Measurements from ENCODE around the gene TF.

The TF gene

DNA sequence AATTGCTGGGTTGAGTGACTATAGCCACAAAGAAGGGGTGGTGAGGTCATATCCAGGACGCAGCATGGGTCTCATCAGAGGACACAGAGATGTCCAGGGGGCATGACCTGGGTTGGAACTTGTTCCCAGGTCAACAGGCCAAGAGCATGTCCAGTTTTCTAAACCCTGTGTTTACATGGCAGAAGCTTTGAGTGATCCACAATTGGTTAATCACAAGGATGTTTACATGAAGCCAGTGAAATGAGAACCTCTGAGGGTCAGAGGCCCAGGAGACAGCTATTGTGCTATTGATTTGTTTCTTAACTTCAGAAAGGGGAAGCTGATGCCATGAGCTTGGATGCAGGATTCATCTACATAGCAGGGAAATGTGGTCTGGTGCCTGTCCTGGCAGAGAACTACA, 42.3 kb upstream of the TF start:
- H3K36me3 ChIP-seq (ENCODE audit: control insufficient read depth in 4 of 4, insufficient read depth in 4 of 4, low read length in 3 of 4), result no peaks in the 10 kb centered on the region
- no peaks in the 10 kb centered on the region for H3K4me1 ChIP-seq (ENCODE audit: control extremely low read depth in 1 of 4, control insufficient read depth in 4 of 4, insufficient read depth in 4 of 4, low read length in 3 of 4)
- peaks cover 0 to 10% (median 2%) of the 10 kb centered on the region in 5 experiments for H3K27me3 ChIP-seq (replicated peaks in 2 of 5; ENCODE audit: control insufficient read depth in 4 of 5, insufficient read depth in 5 of 5, low read length in 4 of 5)
- DNase-seq, result no peak
- 100% methylated on average over 1 of the region's 1 CpG for WGBS (ENCODE audit: insufficient coverage)
- CTCF ChIA-PET, result no interaction called here
- POLR2A ChIA-PET, result interaction anchor here (0.6 kb wide), 1 partner anchor 215 kb away, joined by 5 read pairs; no protein-coding TSS in a partner anchor
- no peaks in the 10 kb centered on the region for H3K9me3 ChIP-seq (ENCODE audit: control extremely low read depth in 1 of 5, control insufficient read depth in 4 of 5, insufficient read depth in 2 of 5, low read depth in 1 of 5, low read length in 4 of 5)
- no peak overlapping the region for H3K4me3 ChIP-seq (ENCODE audit: control insufficient read depth in 1 of 7, extremely low read depth in 1 of 7, insufficient read depth in 4 of 7, low read depth in 2 of 7, low read length in 6 of 7)
- H3K27ac ChIP-seq (ENCODE audit: insufficient read depth in 1 of 2, low read depth in 1 of 2, low read length in 2 of 2, poor library complexity in 1 of 2, severe bottlenecking in 2 of 2), result no peak overlapping the region

GRCh38 chr3:133706033-133706432, 40.2 kb upstream of the TF start:
- peaks cover 0 to 10% (median 2%) of the 10 kb centered on the region in 5 experiments for H3K27me3 ChIP-seq (replicated peaks in 2 of 5; ENCODE audit: control insufficient read depth in 4 of 5, insufficient read depth in 5 of 5, low read length in 4 of 5)
- WGBS (ENCODE audit: insufficient coverage), result 92% methylated on average over 2 of the region's 4 CpGs

DNA sequence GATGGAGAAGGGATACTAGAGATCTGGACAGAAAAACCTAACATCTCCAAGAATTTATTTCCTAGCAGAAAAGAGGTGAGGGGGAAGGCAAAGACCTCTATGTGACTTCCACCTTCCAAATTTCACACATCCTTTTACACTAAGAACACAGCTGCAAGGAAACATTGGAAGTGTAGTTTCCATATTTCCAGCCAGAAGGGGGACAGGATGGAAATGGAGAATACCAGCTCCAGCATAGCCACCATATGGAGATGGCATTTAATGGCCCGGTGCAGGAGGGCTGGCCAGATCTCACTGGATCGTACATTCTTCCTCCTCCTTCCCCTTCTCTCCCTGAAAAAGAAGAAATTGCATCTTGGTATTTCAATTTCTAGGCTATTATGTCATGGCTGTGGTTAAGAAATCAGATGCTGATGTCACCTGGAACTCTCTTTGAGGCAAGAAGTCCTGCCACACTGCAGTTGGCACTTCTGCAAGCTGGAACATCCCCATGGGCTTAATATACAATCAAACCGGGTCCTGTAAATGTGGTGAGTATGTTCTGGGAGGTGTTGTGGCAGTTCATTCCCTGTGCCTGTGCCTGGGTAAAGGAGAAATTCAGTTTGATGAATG, 36.9 kb upstream of the TF start:
- no peak overlapping the region for H3K4me3 ChIP-seq (ENCODE audit: control insufficient read depth in 1 of 7, extremely low read depth in 1 of 7, insufficient read depth in 4 of 7, low read depth in 2 of 7, low read length in 6 of 7)
- CTCF ChIA-PET, result interaction anchor here (1.9 kb wide), 1 partner anchor 9 kb away, joined by 8 read pairs; no protein-coding TSS in a partner anchor
- 100% methylated on average over 1 of the region's 3 CpGs for WGBS (ENCODE audit: insufficient coverage)
- no peaks in the 10 kb centered on the region for H3K9me3 ChIP-seq (ENCODE audit: control extremely low read depth in 1 of 5, control insufficient read depth in 4 of 5, insufficient read depth in 2 of 5, low read depth in 1 of 5, low read length in 4 of 5)
- POLR2A ChIA-PET, result interaction anchor here (0.7 kb wide), 1 partner anchor 33 kb away, joined by 3 read pairs; no protein-coding TSS in a partner anchor
- no peak overlapping the region for H3K27ac ChIP-seq (ENCODE audit: insufficient read depth in 1 of 2, low read depth in 1 of 2, low read length in 2 of 2, poor library complexity in 1 of 2, severe bottlenecking in 2 of 2)
- no peak for DNase-seq
- H3K36me3 ChIP-seq (ENCODE audit: control insufficient read depth in 4 of 4, insufficient read depth in 4 of 4, low read length in 3 of 4), result no peaks in the 10 kb centered on the region
- peaks cover 0 to 10% (median 2%) of the 10 kb centered on the region in 5 experiments for H3K27me3 ChIP-seq (replicated peaks in 2 of 5; ENCODE audit: control insufficient read depth in 4 of 5, insufficient read depth in 5 of 5, low read length in 4 of 5)
- no peaks in the 10 kb centered on the region for H3K4me1 ChIP-seq (ENCODE audit: control extremely low read depth in 1 of 4, control insufficient read depth in 4 of 4, insufficient read depth in 4 of 4, low read length in 3 of 4)

More at GRCh38 chr3:133706033-133706432, 40.2 kb upstream of the TF start:
- CTCF ChIA-PET, result no interaction called here
- no peak overlapping the region for H3K27ac ChIP-seq (ENCODE audit: insufficient read depth in 1 of 2, low read depth in 1 of 2, low read length in 2 of 2, poor library complexity in 1 of 2, severe bottlenecking in 2 of 2)
- no peaks in the 10 kb centered on the region for H3K4me1 ChIP-seq (ENCODE audit: control extremely low read depth in 1 of 4, control insufficient read depth in 4 of 4, insufficient read depth in 4 of 4, low read length in 3 of 4)
- H3K4me3 ChIP-seq (ENCODE audit: control insufficient read depth in 1 of 7, extremely low read depth in 1 of 7, insufficient read depth in 4 of 7, low read depth in 2 of 7, low read length in 6 of 7), result no peak overlapping the region
- no peaks in the 10 kb centered on the region for H3K36me3 ChIP-seq (ENCODE audit: control insufficient read depth in 4 of 4, insufficient read depth in 4 of 4, low read length in 3 of 4)
- no peaks in the 10 kb centered on the region for H3K9me3 ChIP-seq (ENCODE audit: control extremely low read depth in 1 of 5, control insufficient read depth in 4 of 5, insufficient read depth in 2 of 5, low read depth in 1 of 5, low read length in 4 of 5)
- DNase-seq, result no peak
- POLR2A ChIA-PET, result no interaction called here

DNA sequence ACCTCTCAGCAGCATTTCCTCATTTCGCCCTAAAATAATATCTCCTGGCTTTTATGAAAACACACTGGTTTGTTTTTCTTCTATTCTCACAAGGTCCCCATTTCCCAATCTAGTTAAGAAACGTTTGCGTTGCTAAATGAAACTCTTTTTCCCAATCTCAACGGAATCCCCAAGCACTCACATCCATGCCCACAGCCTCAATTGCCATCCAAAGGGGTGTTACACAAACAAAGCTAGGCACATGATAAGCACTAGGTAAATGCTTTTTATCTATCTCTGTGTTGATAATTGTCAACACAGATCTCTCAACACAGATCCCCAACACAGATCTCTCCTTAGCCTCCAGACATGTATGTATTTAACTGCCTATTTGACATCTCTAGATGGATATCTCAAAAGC, 35.2 kb upstream of the TF start:
- Histone ChIP-seq H3K36me3 (ENCODE audit: control insufficient read depth in 4 of 4, insufficient read depth in 4 of 4, low read length in 3 of 4) (no peaks in the 10 kb centered on the region), H3K27me3 (replicated peaks in 2 of 5; ENCODE audit: control insufficient read depth in 4 of 5, insufficient read depth in 5 of 5, low read length in 4 of 5) (peaks cover 0 to 10% (median 2%) of the 10 kb centered on the region in 5 experiments), H3K9me3 (ENCODE audit: control extremely low read depth in 1 of 5, control insufficient read depth in 4 of 5, insufficient read depth in 2 of 5, low read depth in 1 of 5, low read length in 4 of 5) (no peaks in the 10 kb centered on the region), H3K4me3 (ENCODE audit: control insufficient read depth in 1 of 7, extremely low read depth in 1 of 7, insufficient read depth in 4 of 7, low read depth in 2 of 7, low read length in 6 of 7) (no peak overlapping the region), H3K4me1 (ENCODE audit: control extremely low read depth in 1 of 4, control insufficient read depth in 4 of 4, insufficient read depth in 4 of 4, low read length in 3 of 4) (no peaks in the 10 kb centered on the region), H3K27ac (ENCODE audit: insufficient read depth in 1 of 2, low read depth in 1 of 2, low read length in 2 of 2, poor library complexity in 1 of 2, severe bottlenecking in 2 of 2) (no peak overlapping the region)
- WGBS (ENCODE audit: insufficient coverage), result 68% methylated on average over 4 of the region's 4 CpGs
- DNase-seq, result no peak
- ChIA-PET POLR2A (no interaction called here), CTCF (no interaction called here)

DNA sequence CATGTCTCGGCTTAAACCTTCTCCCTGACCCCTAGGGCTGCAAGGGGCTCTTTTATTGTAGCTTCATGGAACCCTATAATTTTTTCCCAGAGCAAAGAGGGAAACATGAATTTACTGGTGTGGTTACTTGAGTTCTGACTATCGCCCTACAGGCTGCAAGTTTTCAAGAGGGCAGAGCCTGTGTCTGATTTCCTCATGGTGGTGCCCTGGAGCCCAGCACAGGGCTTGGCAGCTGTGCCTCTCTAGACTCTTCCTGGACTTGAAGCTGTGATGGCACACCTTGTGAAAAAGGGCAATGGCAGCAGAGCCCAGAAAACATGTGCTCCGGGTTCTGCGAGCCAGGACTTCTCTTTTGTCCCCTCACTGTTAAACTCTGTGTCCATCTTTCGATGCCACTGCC, 34.2 kb upstream of the TF start:
- Histone ChIP-seq H3K36me3 (ENCODE audit: control insufficient read depth in 4 of 4, insufficient read depth in 4 of 4, low read length in 3 of 4) (no peaks in the 10 kb centered on the region), H3K4me1 (ENCODE audit: control extremely low read depth in 1 of 4, control insufficient read depth in 4 of 4, insufficient read depth in 4 of 4, low read length in 3 of 4) (no peaks in the 10 kb centered on the region), H3K9me3 (ENCODE audit: control extremely low read depth in 1 of 5, control insufficient read depth in 4 of 5, insufficient read depth in 2 of 5, low read depth in 1 of 5, low read length in 4 of 5) (no peaks in the 10 kb centered on the region), H3K4me3 (ENCODE audit: control insufficient read depth in 1 of 7, extremely low read depth in 1 of 7, insufficient read depth in 4 of 7, low read depth in 2 of 7, low read length in 6 of 7) (no peak overlapping the region), H3K27me3 (replicated peaks in 2 of 5; ENCODE audit: control insufficient read depth in 4 of 5, insufficient read depth in 5 of 5, low read length in 4 of 5) (peaks cover 0 to 7% (median 2%) of the 10 kb centered on the region in 5 experiments), H3K27ac (ENCODE audit: insufficient read depth in 1 of 2, low read depth in 1 of 2, low read length in 2 of 2, poor library complexity in 1 of 2, severe bottlenecking in 2 of 2) (no peak overlapping the region)
- DNase-seq, result no peak
- ChIA-PET CTCF (no interaction called here), POLR2A (no interaction called here)
- 100% methylated on average over 4 of the region's 5 CpGs for WGBS (ENCODE audit: insufficient coverage)

DNA sequence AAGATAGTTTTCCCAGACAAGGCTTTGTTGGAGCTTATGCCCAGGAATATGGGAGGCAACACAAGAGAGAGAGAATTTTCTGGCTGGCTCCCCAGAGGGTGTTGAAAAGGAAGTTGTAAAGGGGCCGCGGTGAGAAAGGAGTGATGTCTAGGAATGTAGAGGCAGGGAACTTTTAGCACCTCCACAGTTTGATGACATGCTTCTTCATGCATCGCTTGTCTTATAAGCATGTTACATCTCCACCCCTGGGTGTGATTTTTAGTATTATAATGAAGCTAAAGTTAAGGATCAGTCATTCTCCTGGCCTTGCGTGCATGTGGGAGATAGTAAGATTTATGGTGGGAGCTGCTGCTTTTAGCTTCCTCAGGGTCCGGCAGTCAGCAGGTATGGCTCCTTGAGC, 32.8 kb upstream of the TF start:
- peaks cover 0 to 5% (median 0%) of the 10 kb centered on the region in 5 experiments for H3K27me3 ChIP-seq (replicated peaks in 2 of 5; ENCODE audit: control insufficient read depth in 4 of 5, insufficient read depth in 5 of 5, low read length in 4 of 5)
- 92% methylated on average over 4 of the region's 5 CpGs for WGBS (ENCODE audit: insufficient coverage)
- no peak overlapping the region for H3K27ac ChIP-seq (ENCODE audit: insufficient read depth in 1 of 2, low read depth in 1 of 2, low read length in 2 of 2, poor library complexity in 1 of 2, severe bottlenecking in 2 of 2)
- ChIA-PET POLR2A (no interaction called here), CTCF (interaction anchor here (0.9 kb wide), 1 partner anchor 41 kb away, joined by 3 read pairs; no protein-coding TSS in a partner anchor)
- no peak for DNase-seq
- H3K9me3 ChIP-seq (ENCODE audit: control extremely low read depth in 1 of 5, control insufficient read depth in 4 of 5, insufficient read depth in 2 of 5, low read depth in 1 of 5, low read length in 4 of 5), result no peaks in the 10 kb centered on the region
- H3K36me3 ChIP-seq (ENCODE audit: control insufficient read depth in 4 of 4, insufficient read depth in 4 of 4, low read length in 3 of 4), result no peaks in the 10 kb centered on the region
- no peaks in the 10 kb centered on the region for H3K4me1 ChIP-seq (ENCODE audit: control extremely low read depth in 1 of 4, control insufficient read depth in 4 of 4, insufficient read depth in 4 of 4, low read length in 3 of 4)
- H3K4me3 ChIP-seq (ENCODE audit: control insufficient read depth in 1 of 7, extremely low read depth in 1 of 7, insufficient read depth in 4 of 7, low read depth in 2 of 7, low read length in 6 of 7), result no peak overlapping the region

DNA sequence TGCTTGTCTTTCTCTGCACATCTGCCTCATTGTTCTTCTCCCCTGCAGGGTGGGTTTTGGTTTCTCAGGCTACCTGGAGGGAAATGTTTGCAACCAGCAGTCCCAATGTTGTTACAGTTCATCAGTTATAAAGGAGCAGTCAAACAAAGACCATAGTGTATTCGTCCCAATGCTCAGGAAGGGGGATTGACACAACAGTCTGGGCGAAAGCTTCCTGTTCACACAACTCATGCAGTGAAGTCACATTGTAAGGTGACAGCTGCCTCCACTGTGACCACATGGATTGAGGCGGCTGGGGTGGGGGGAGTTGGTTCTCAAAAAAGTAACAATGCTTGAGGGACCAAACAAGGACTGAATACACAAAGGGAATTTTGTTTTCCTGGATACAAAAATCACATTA, 28.8 kb upstream of the TF start:
- peaks cover 0 to 5% (median 0%) of the 10 kb centered on the region in 5 experiments for H3K27me3 ChIP-seq (replicated peaks in 2 of 5; ENCODE audit: control insufficient read depth in 4 of 5, insufficient read depth in 5 of 5, low read length in 4 of 5)
- peaks cover 0 to 9% (median 0%) of the 10 kb centered on the region in 5 experiments for H3K9me3 ChIP-seq (ENCODE audit: control extremely low read depth in 1 of 5, control insufficient read depth in 4 of 5, insufficient read depth in 2 of 5, low read depth in 1 of 5, low read length in 4 of 5)
- DNase-seq, result no peak
- WGBS (ENCODE audit: insufficient coverage), result 50% methylated on average over 2 of the region's 3 CpGs
- no peak overlapping the region for H3K4me3 ChIP-seq (ENCODE audit: control insufficient read depth in 1 of 7, extremely low read depth in 1 of 7, insufficient read depth in 4 of 7, low read depth in 2 of 7, low read length in 6 of 7)
- no peaks in the 10 kb centered on the region for H3K4me1 ChIP-seq (ENCODE audit: control extremely low read depth in 1 of 4, control insufficient read depth in 4 of 4, insufficient read depth in 4 of 4, low read length in 3 of 4)
- no peak overlapping the region for H3K27ac ChIP-seq (ENCODE audit: insufficient read depth in 1 of 2, low read depth in 1 of 2, low read length in 2 of 2, poor library complexity in 1 of 2, severe bottlenecking in 2 of 2)
- ChIA-PET CTCF (no interaction called here), POLR2A (no interaction called here)
- no peaks in the 10 kb centered on the region for H3K36me3 ChIP-seq (ENCODE audit: control insufficient read depth in 4 of 4, insufficient read depth in 4 of 4, low read length in 3 of 4)

Measured in common myeloid progenitor, CD34-positive (primary cell).